ENCODE data around the gene TMEM185B.
"Not testable (repeated sequence)": the region's sequence is repeated elsewhere in the genome, so short reads cannot be mapped to it uniquely, and the experiment has no call there.

TMEM185B gene

GRCh38 chr2:120204945-120205670 lies 18.1 kb downstream of the TMEM185B start:
- no peak for DNase-seq

GRCh38 chr2:120204417-120204816 lies 18.8 kb downstream of the TMEM185B start:
- no peak for DNase-seq

- DNase-seq, result no peak
Observed at GRCh38 chr2:120204022-120204405, 19.2 kb downstream of the TMEM185B start.

- DNase-seq, result peak in 1 of 2 donors; percentile 32
Observed at GRCh38 chr2:120203251-120204021, 19.8 kb downstream of the TMEM185B start.

- DNase-seq, result not testable (repeated sequence)
Observed at GRCh38 chr2:120199817-120200459, 23.3 kb downstream of the TMEM185B start.

GRCh38 chr2:120195553-120195952 lies 27.6 kb downstream of the TMEM185B start:
- no peak for DNase-seq

GRCh38 chr2:120192280-120192679 lies 30.9 kb downstream of the TMEM185B start:
- DNase-seq, result no peak

- DNase-seq, result no peak
Observed at GRCh38 chr2:120189189-120189588, 34.0 kb downstream of the TMEM185B start.

- DNase-seq, result no peak
Observed at GRCh38 chr2:120182019-120182560, 41.1 kb downstream of the TMEM185B start.

GRCh38 chr2:120180066-120180465 lies 43.1 kb downstream of the TMEM185B start:
- DNase-seq, result no peak

- DNase-seq, result no peak
Observed at GRCh38 chr2:120179396-120179795, 43.8 kb downstream of the TMEM185B start.

GRCh38 chr2:120177973-120178372 lies 45.2 kb downstream of the TMEM185B start:
- no peak for DNase-seq

GRCh38 chr2:120177001-120177621 lies 46.1 kb downstream of the TMEM185B start:
- DNase-seq, result peak; percentile 82 to 84

GRCh38 chr2:120176526-120176925 lies 46.7 kb downstream of the TMEM185B start:
- DNase-seq, result no peak

- DNase-seq, result peak; percentile 20 to 74
Observed at GRCh38 chr2:120174963-120175581, 48.1 kb downstream of the TMEM185B start.
